HepG2 (cell line): ENCODE measurements around the gene UNC13D. TPM values are rescaled to one million over a fixed set of nuclear protein-coding genes. Genes with fewer than 3 reads are reported as not detected.
A peak's percentile ranks its signal among the peaks of the same experiment; 100 is the strongest.

Experiments used
- E2F2 ChIP-seq: sonication (generic); formaldehyde crosslinking; IDR thresholded peaks from 2 replicates; pipeline ENCODE4 v1.4.0; 2020; ENCODE audit warnings: missing genetic modification reagents, borderline replicate concordance
- EP300 ChIP-seq, 3 experiments: sonication (generic) in 1 of 3; formaldehyde crosslinking in 1 of 3; IDR thresholded peaks; 2 replicates each; pipeline versions ENCODE4 v1.5.1 to v1.6.1; 2011 to 2020; ENCODE audit warnings: low read depth in 2 of 3, low read length in 2 of 3, borderline replicate concordance in 1 of 3, improper control_type of control experiment in 1 of 3, mild to moderate bottlenecking in 1 of 3, missing genetic modification reagents in 1 of 3, moderate library complexity in 1 of 3
- HES4 ChIP-seq: sonication (generic); formaldehyde crosslinking; IDR thresholded peaks from 2 replicates; pipeline ENCODE4 v1.9.0; 2021; ENCODE audit warnings: mild to moderate bottlenecking, missing genetic modification reagents, borderline replicate concordance
- HNF4G ChIP-seq, 2 experiments: sonication (generic) in 1 of 2; formaldehyde crosslinking in 1 of 2; IDR thresholded peaks; 2 replicates each; pipeline versions ENCODE4 v1.4.0 to v1.6.1; 2011 to 2020; ENCODE audit warnings: borderline replicate concordance in 2 of 2, low read depth in 2 of 2, mild to moderate bottlenecking in 2 of 2, low read length in 1 of 2, missing genetic modification reagents in 1 of 2, moderate library complexity in 1 of 2
- HOXD1 ChIP-seq: sonication (generic); formaldehyde crosslinking; IDR thresholded peaks from 2 replicates; pipeline ENCODE4 v1.5.0; 2020; ENCODE audit warnings: missing genetic modification reagents
- NFE2L2 ChIP-seq: fragments of 150-350 bp; IDR thresholded peaks from 2 replicates; pipeline ENCODE4 v1.6.1; 2014; ENCODE audit warnings: low read length
- POGK ChIP-seq: sonication (generic); formaldehyde crosslinking; conservative IDR thresholded peaks from 2 replicates; pipeline ENCODE4 v1.8.0; 2022; ENCODE audit warnings: mild to moderate bottlenecking, moderate library complexity, missing genetic modification reagents
- PREB ChIP-seq: sonication (generic); formaldehyde crosslinking; IDR thresholded peaks from 2 replicates; pipeline ENCODE4 v1.4.0; 2020; ENCODE audit warnings: missing genetic modification reagents
- SP1 ChIP-seq, 2 experiments: fragments of 450-650 bp in 1 of 2; sonication (generic) in 1 of 2; formaldehyde crosslinking in 1 of 2; IDR thresholded peaks; 2 replicates each; pipeline versions ENCODE4 v1.4.0 to v1.6.1; 2016 to 2020; ENCODE audit warnings: missing genetic modification reagents in 1 of 2
- SP2 ChIP-seq: sonication (generic); formaldehyde crosslinking; IDR thresholded peaks from 2 replicates; pipeline ENCODE4 v1.5.1; 2020; ENCODE audit warnings: mild to moderate bottlenecking, missing genetic modification reagents
- TBX3 ChIP-seq: fragments of 450-650 bp; IDR thresholded peaks from 2 replicates; pipeline ENCODE4 v1.6.1; 2017; ENCODE audit warnings: antibody characterized with exemption, mild to moderate bottlenecking, inconsistent platforms, borderline replicate concordance
- TEAD3 ChIP-seq: optimal IDR thresholded peaks from 2 replicates; pipeline ENCODE3; 2016; ENCODE audit warnings: borderline replicate concordance
- TMF1 ChIP-seq: sonication (generic); formaldehyde crosslinking; IDR thresholded peaks from 2 replicates; pipeline ENCODE4 v1.8.1; 2022; ENCODE audit warnings: low read depth, missing genetic modification reagents
- XBP1 ChIP-seq: sonication (generic); formaldehyde crosslinking; IDR thresholded peaks from 2 replicates; pipeline ENCODE4 v1.5.0; 2020; ENCODE audit warnings: missing genetic modification reagents
- ZBTB14 ChIP-seq: sonication (generic); formaldehyde crosslinking; IDR thresholded peaks from 2 replicates; pipeline ENCODE4 v1.4.0; 2020; ENCODE audit warnings: missing genetic modification reagents
- ZBTB8A ChIP-seq: sonication (generic); formaldehyde crosslinking; IDR thresholded peaks from 2 replicates; pipeline ENCODE4 v1.4.0; 2020; ENCODE audit warnings: mild to moderate bottlenecking, low read depth, missing genetic modification reagents, borderline replicate concordance
- ZNF331 ChIP-seq: sonication (generic); formaldehyde crosslinking; IDR thresholded peaks from 2 replicates; pipeline ENCODE4 v1.4.0; 2020; ENCODE audit warnings: missing genetic modification reagents
- ZNF333 ChIP-seq: sonication (generic); formaldehyde crosslinking; IDR thresholded peaks from 2 replicates; pipeline ENCODE4 v1.4.0; 2020; ENCODE audit warnings: mild to moderate bottlenecking, missing genetic modification reagents, borderline replicate concordance
- ZNF629 ChIP-seq: sonication (generic); formaldehyde crosslinking; conservative IDR thresholded peaks from 2 replicates; pipeline ENCODE4 v1.5.0; 2020; ENCODE audit warnings: missing genetic modification reagents
- ZNF75D ChIP-seq: sonication (generic); formaldehyde crosslinking; IDR thresholded peaks from 2 replicates; pipeline ENCODE4 v1.8.1; 2023; ENCODE audit warnings: missing genetic modification reagents, mild to moderate bottlenecking, borderline replicate concordance
- ZNF792 ChIP-seq: IDR thresholded peaks from 2 replicates; pipeline ENCODE4 v1.6.1; 2016
- ZSCAN25 ChIP-seq: sonication (generic); formaldehyde crosslinking; IDR thresholded peaks from 2 replicates; pipeline ENCODE4 v1.8.0; 2022; ENCODE audit warnings: mild to moderate bottlenecking, missing genetic modification reagents
- polyA plus RNA-seq, 8 experiments: library from polyadenylated mRNA; depleted of rRNA in 3 of 8; stranded (reverse) in 7 of 8; unstranded in 1 of 8; fragments of >200 nt; fragmentation: Illumina TruSeq in 4 of 8; extraction: Trizol in 4 of 8; gene quantifications; 2 replicates each; pipeline versions ENCODE4 v1.2.1 to v1.2.3, GENCODE V29; 2011 to 2016; ENCODE audit warnings: low read depth in 4 of 8, missing spikeins in 1 of 8, mixed read lengths in 1 of 8; ENCODE audit not compliant: insufficient read depth in 1 of 8
- total RNA-seq, 5 experiments: library from RNA; depleted of rRNA; stranded (reverse); fragments of >200 nt; fragmentation: Illumina TruSeq; extraction: Trizol; gene quantifications; 2 replicates each; pipeline ENCODE4 v1.2.3, GENCODE V29; 2016; ENCODE audit warnings: low read depth in 1 of 5

UNC13D gene
- total and polyA plus RNA-seq, 2 of the 13 experiments (the other 11 are each of a cell fraction or from before 2014, with no cell fraction given), result 29.7 to 42.7 TPM

- peak; percentile 60; the same call in 1 of the 2 replicates for TF ChIP-seq HOXD1 (CRISPR knock-in tag)
- TF ChIP-seq ZBTB8A, result 0 out of 2 replicates have a peak, but pooled peaks have one; percentile 14
- 0 out of 2 replicates have a peak, but pooled peaks have one; percentile 38 for TF ChIP-seq ZNF629
- 0 out of 2 replicates have a peak, but pooled peaks have one; percentile 69 for TF ChIP-seq ZNF333
- 0 out of 2 replicates have a peak, but pooled peaks have one; percentile 44 for TF ChIP-seq XBP1 (CRISPR knock-in tag)
- TF ChIP-seq EP300 (IDR thresholded peaks at IDR 0.05; ENCODE audit: low read depth in 2 of 2, low read length in 2 of 2), result no peak; a peak in 1 of 4 replicates
- TF ChIP-seq EP300 (CRISPR knock-in tag; IDR thresholded peaks at IDR 0.05; ENCODE audit: borderline replicate concordance), result no peak
- peak; percentile 43; the same call in 1 of the 2 replicates for TF ChIP-seq NFE2L2
- peak; percentile 21; the same call in 1 of the 2 replicates for TF ChIP-seq HNF4G (IDR thresholded peaks at IDR 0.05; ENCODE audit: borderline replicate concordance, low read depth, low read length)
- TF ChIP-seq HNF4G (CRISPR knock-in tag; IDR thresholded peaks at IDR 0.05; ENCODE audit: borderline replicate concordance, low read depth), result peak; percentile 62; the same call in 1 of the 2 replicates
- TF ChIP-seq TEAD3 (CRISPR knock-in tag), result peak; percentile 90
- no peak for TF ChIP-seq SP2 (CRISPR knock-in tag)
- TF ChIP-seq ZBTB14, result peak; percentile 55; the same call in 1 of the 2 replicates
- peak; percentile 91; the same call in 1 of the 2 replicates for TF ChIP-seq E2F2 (CRISPR knock-in tag)
- peak; percentile 37; the same call in 1 of the 2 replicates for TF ChIP-seq PREB (CRISPR knock-in tag)
- TF ChIP-seq POGK (CRISPR knock-in tag), result no peak
- 0 out of 2 replicates have a peak, but pooled peaks have one; percentile 11 for TF ChIP-seq ZNF792
- peak; percentile 96; the same call in 1 of the 2 replicates for TF ChIP-seq HES4 (CRISPR knock-in tag)
- TF ChIP-seq TMF1 (CRISPR knock-in tag), result no peak; the same call in none of the 2 replicates
- TF ChIP-seq ZSCAN25 (CRISPR knock-in tag), result peak; percentile 43
- TF ChIP-seq ZNF75D (CRISPR knock-in tag), result no peak
- TF ChIP-seq TBX3, result peak; percentile 88
- TF ChIP-seq SP1 (IDR thresholded peaks at IDR 0.05), result no peak
- peak; percentile 70 for TF ChIP-seq SP1 (CRISPR knock-in tag; IDR thresholded peaks at IDR 0.05)
- peak; percentile 55 for TF ChIP-seq ZNF331
Observed at GRCh38 chr17:75878174-75878998, 34.2 kb upstream of the UNC13D start, which contains the start of gene TRIM47 (continued).
